ENCODE data around the gene VILL.

- TF ChIP-seq CTCF (IDR thresholded peaks at IDR 0.05) = no peak
- no peak for TF ChIP-seq POLR2AphosphoS5 (IDR thresholded peaks at IDR 0.05)
- TF ChIP-seq POLR2A (IDR thresholded peaks at IDR 0.05) = no peak
Measured at GRCh38 chr3:37984051-37984450, 6.5 kb upstream of the VILL start.

Measured in upper lobe of left lung (tissue), 4 donors.